Activated naive CD4-positive, alpha-beta T cell (primary cell): ENCODE measurements around the gene ARHGAP10.
"Not testable (repeated sequence)": the region's sequence is repeated elsewhere in the genome, so short reads cannot be mapped to it uniquely, and the experiment has no call there.

ENCODE experiments used
- DNase-seq, 4 experiments: peaks; one replicate each; lab custom pipeline; 2025; lab: John Stamatoyannopoulos, UW

The ARHGAP10 gene

DNA sequence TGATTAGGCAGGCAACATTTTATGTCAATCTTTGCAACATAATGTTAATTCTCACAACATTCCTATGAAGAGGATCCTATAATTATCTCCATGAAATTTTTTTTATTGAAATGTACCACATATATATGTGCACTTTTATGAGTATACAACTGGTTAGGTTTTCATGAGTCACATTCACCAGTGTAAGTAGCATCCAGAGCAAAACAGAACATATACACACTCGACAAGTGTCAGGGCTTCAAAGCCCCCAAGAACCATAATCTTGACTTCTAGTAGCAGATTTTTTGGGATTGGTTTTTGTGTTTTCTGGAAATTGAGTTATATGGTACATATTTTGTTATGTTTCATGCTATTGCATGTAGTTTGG lies 62.4 kb downstream of the ARHGAP10 start:
- no peak for DNase-seq

DNA sequence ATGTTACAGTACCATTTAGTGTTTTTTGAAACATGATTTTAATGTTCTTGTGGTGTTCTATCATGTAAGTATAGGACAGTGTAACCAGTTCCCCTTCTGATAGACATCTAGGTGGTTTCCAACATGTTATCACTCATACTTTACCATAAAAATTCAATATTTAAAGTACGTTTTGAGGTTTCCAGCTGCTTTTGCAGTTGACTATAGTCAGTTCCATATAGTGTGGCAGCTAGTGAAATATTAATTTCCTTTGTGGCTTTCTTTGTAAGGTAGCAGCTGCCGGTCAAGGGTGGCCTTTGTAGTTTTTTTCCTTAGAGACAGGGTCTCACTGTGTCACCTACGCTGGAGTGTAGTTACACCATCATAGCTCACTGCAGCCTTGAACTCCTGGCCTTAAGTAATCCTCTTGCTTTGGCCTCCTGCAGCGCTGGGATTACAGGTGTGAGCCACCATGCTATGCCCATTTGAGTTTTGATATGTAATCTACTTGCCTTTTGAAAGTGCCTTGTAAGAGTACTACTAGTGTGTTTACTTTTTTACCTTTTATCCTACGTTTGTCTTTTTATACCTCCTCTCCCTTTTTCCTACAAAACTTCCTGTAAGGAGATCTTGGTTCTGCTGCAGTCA lies 63.0 kb downstream of the ARHGAP10 start:
- DNase-seq = no peak

DNA sequence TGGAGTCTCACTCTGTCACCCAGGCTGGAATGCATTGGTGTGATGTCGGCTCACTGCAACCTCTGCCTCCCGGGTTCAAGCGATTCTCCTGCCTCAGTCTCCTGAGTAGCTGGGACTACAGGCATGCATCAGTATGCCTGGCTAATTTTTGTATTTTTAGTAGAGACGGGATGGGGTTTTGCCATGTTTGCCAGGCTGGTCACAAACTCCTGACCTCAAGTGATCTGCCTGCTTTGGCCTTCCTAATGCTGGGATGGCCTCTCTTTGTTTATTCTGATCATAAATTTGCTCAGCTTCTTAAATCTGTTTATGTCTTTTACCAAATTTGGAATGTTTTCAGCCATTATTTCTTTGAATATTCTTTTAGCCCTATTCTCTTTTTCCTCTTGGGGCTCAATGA lies 67.2 kb downstream of the ARHGAP10 start:
- DNase-seq = not testable (repeated sequence)

- no peak for DNase-seq
These were observed 68.2 kb downstream of the ARHGAP10 start for GRCh38 chr4:147799986-147800555.

DNA sequence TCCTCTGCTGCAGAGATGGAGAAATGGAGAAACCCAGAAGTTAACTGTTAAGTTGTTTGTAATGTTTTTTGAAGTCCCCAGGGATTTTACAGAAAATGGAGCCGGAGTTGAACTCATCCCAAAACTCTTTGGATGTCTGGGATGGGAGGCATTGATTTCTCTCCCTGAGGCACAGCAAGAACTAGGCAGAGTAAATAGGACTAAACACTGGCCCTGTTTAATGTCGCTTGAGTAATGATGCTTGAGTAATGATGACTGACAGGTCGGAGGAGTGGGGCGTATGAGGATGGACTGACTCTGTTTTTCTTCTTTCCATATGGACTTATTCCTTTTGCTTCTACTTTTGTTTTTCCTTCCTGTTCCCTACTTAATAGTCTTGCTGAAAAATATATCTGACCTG lies 69.9 kb downstream of the ARHGAP10 start:
- no peak for DNase-seq

GRCh38 chr4:147802346-147802745 lies 70.5 kb downstream of the ARHGAP10 start:
- DNase-seq = no peak

- DNase-seq = no peak
These were observed 74.1 kb downstream of the ARHGAP10 start for GRCh38 chr4:147805946-147806345.

DNA sequence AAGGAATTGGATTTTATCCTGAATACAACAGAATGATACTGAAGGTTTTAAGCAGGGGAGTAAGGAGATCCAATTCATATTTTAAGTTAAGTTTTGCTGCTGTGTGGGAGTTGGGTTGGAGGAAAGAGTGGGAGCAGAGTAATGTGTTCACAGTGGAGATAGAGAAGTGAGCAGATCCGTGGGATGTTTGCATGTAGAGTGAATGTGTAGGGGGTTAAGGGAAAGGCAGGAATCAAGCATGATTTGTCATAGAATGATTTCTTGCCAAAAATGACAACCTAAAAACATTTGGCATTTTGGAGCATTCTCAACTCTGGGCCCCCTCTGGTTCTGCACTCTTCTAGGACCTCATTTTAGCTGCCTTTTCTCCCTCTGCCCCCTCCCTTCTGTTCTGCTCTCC lies 76.6 kb downstream of the ARHGAP10 start:
- no peak for DNase-seq

GRCh38 chr4:147809211-147809610 lies 77.3 kb downstream of the ARHGAP10 start:
- DNase-seq = no peak

GRCh38 chr4:147811878-147812277 lies 80.0 kb downstream of the ARHGAP10 start:
- DNase-seq = no peak

GRCh38 chr4:147813109-147813773 lies 81.4 kb downstream of the ARHGAP10 start:
- DNase-seq = no peak

DNA sequence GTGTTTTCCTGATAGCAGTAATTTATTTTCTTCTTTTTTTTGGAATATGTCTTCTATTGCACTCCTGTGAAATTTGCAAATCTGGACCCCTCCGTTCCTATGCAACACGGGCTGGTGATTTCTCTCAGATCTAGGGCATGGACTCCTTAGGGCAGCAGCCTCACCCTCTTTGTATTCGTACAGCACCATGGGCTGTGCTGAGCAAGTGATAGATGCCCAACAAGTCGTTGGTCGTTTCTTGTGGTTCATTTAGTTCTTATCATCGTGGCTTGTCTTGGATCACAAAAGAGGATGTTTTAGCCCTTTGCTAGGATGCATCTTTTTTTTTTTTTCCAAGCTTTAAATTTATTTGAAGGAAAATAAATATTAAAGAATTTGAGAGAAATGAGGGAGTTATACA lies 82.1 kb downstream of the ARHGAP10 start:
- no peak for DNase-seq

DNA sequence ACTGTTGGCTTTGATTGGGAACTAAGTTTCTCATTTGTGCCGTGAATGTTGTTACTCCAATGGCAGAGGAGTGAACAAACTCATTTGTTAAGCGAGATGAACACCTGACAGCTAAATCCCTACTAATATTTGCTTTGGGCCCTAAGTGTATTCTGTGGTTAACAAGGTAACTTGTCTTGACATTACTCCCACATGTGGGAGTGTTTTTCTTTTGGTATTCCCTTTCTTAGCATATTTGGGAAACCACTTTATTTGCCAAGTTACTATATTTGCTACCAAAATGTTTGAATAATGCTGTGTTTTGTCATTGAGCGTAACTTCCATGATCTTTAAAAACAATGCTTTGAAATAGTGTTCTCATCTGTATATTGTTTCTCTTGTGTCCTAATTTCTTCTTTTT lies 82.5 kb downstream of the ARHGAP10 start:
- no peak for DNase-seq

DNA sequence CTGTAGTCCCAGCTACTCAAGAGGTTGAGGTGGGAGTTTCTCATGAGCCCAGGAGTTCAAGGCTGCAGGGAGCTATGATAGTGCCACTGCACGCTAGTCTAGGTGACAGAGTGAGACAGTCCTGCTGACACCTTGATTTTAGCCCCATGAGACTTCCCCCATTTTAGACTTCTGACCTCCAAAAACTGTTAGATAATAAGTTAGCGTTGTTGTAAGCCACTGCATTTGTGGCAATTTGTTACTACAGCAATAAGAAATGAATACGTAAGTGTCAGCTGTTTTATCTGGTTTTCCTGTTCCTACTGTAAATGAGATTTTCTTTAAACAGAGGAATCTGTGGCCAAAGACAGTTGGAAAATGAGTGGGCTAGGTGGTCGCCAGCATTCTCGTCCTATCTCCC lies 83.9 kb downstream of the ARHGAP10 start:
- DNase-seq = no peak

DNA sequence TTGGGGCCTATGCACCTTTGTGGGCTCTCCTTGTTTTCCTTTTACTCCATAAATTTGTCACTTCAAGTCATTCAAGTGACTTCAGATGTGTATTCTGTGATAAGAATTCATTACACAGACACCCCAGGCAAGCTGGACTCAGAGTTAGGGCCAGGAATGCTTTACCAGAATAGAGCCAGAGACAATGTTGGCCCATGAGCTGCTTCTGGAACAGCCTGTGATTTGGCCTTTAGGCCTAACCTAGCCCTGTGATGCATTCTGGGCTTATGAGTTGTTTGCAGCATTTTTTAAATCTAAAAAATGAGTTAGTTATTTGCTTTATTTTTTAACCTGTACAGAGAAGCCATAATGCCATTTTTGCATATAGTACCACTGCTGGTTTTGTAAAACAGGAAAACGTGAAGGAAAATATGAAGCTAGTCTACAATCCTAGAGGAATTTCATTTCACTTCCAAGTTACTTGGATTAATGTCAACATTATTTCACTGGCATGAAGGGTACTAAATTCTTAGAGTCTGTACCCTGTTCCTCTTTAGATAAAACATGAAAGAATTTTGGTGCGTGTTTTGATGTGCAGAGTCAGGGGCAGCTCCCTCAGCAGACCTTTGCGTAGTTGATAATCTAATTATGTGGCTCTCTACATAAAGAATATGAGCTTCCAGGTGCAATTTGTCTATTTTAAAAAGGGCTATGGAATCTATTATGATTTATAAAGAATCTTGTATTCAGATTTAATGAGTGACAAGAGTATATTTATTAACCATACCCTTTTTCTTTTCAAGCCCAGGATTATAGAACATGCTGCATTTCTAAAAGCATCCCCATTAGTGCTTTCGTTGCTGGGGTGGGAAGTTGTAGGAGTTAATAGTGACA lies 84.7 kb downstream of the ARHGAP10 start:
- DNase-seq = no peak

GRCh38 chr4:147820975-147821374 lies 89.1 kb downstream of the ARHGAP10 start:
- DNase-seq = no peak

DNA sequence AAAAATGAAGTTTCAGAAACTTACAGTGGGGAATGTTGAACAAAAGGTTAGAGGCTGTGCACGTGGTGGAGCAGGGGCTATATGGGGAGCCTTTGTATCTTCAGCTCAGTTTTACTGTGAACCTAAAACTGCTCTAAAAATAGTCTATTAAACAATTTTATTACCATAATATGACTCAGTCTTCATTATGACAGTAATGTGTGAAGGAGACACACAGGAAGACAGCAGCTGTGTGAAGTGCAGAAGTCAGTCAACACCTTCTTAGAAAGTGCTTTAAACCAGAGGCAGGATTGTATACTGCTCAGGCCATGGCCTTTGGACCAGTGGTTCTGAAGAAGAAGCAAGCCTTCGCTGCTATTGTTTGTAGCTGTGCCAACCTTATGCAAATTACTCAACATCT lies 89.7 kb downstream of the ARHGAP10 start:
- DNase-seq = no peak

DNA sequence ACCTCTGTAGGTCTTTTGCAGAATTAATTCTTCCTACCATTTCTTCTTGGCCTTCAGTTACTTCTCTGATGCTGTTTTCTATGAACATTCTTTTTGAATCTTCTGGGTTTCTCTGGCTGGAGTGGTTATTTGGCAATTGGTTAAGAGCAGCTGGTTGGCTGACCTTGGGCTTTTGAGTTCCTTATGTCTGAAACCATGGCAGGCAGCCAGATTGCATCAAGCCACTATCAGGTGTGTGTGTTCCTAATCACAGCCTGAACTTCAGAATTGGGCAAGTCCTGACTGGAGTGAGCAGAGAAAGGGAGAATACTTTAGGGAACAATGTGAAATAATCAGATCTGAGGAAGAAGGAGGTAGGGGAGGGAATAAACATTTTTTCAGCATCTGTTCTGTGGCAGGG lies 90.2 kb downstream of the ARHGAP10 start:
- DNase-seq = no peak

DNA sequence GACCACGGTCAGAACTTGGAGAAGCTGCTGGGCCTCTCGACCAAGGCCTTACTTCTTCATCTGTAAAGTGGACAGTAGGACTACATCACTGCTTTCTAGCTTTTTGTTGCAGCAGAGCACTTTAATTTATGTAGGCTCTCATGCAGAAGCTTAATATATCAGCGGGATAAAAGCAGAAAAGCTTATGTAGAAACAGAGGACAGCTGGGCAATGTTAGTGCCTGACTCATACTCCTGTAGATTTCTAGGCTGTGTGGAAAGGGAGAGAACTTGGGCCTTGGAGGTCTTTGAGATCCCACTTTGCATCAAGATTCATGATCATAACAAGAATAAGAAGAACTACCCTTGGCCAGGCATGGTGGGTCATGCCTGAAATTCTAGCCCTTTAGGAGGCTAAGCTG lies 91.2 kb downstream of the ARHGAP10 start:
- no peak for DNase-seq

- DNase-seq = no peak
These were observed 92.4 kb downstream of the ARHGAP10 start for GRCh38 chr4:147824316-147824715.

DNA sequence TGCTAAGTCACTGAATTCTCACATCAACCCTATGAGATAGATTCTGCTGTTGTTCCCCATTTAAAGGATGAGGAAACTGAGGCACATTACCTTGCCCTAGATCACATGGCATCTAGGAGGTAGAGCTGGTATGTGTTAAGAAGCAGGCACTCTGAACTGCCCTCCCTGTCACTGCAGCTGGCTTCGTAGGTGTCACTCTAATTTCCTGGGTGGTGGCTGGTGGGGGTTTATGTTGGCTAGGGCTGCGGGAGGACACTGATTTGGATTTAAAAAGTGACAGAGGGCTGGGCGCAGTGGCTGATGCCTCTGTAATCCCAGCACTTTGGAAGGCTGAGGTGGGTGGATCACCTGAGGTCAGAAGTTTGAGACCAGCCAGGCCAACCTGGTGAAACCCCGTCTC lies 93.0 kb downstream of the ARHGAP10 start:
- DNase-seq = no peak

GRCh38 chr4:147825451-147826287 lies 93.8 kb downstream of the ARHGAP10 start:
- no peak for DNase-seq
